ENCODE results near the gene PUM2.

DNA sequence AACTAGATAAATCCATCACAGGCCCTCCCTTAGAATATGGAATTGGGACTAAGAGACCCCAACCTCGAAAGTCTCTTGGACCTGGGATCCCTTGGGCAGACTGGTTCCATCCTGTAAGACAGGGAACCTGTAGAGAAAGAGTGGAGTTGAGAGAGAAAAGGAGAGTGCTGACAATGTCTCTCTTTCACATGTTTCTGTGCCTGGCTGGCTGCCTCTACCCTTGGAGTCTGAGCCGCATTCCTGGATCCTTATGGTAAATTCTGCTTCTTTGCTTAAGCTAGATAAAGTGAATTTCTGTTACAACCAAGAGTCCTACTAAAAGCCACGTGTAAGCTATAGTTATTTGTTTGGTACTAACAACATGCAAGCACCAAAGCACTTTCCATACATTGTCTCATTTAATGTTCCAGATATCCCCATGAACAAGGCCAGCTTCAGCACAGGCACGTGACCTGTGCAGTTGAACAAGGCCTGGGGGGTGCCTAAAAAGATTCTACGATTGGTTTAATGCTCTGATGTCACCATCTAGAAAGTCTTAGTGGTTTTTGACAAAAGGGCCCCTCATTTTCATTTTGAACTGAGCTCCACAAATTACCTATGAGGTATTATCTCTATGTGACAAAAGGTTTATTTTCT lies 2.1 kb upstream of the PUM2 start:
- TF ChIP-seq POLR2A (IDR thresholded peaks at IDR 0.05): no peak
- TF ChIP-seq, protein P1, sequence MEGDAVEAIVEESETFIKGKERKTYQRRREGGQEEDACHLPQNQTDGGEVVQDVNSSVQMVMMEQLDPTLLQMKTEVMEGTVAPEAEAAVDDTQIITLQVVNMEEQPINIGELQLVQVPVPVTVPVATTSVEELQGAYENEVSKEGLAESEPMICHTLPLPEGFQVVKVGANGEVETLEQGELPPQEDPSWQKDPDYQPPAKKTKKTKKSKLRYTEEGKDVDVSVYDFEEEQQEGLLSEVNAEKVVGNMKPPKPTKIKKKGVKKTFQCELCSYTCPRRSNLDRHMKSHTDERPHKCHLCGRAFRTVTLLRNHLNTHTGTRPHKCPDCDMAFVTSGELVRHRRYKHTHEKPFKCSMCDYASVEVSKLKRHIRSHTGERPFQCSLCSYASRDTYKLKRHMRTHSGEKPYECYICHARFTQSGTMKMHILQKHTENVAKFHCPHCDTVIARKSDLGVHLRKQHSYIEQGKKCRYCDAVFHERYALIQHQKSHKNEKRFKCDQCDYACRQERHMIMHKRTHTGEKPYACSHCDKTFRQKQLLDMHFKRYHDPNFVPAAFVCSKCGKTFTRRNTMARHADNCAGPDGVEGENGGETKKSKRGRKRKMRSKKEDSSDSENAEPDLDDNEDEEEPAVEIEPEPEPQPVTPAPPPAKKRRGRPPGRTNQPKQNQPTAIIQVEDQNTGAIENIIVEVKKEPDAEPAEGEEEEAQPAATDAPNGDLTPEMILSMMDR (IDR thresholded peaks at IDR 0.05): no peak

All from tibial nerve (tissue), 3 donors.